Gastrocnemius medialis (tissue), 4 donors: ENCODE measurements around the gene CFAP92.

Source experiments
- POLR2A ChIP-seq, 2 donors: fragments of 450-650 bp; IDR thresholded peaks; one replicate each; pipeline ENCODE4 v1.6.1; 2017; ENCODE audit warnings: antibody characterized with exemption in 2 of 2, mild to moderate bottlenecking in 2 of 2, moderate library complexity in 2 of 2
- TF ChIP-seq, protein P1 (sequence below), 5 experiments: fragments of 450-650 bp in 3 of 5; fragments of 200-600 bp in 2 of 5; sonication (generic) in 2 of 5; IDR thresholded peaks in 4 of 5; conservative IDR thresholded peaks in 1 of 5; 1 replicate in 4 of 5; 2 replicates in 1 of 5; pipeline ENCODE4 v1.5.1; 2016 to 2019; ENCODE audit warnings: antibody characterized with exemption in 5 of 5, mild to moderate bottlenecking in 3 of 5, moderate library complexity in 3 of 5

DNA sequence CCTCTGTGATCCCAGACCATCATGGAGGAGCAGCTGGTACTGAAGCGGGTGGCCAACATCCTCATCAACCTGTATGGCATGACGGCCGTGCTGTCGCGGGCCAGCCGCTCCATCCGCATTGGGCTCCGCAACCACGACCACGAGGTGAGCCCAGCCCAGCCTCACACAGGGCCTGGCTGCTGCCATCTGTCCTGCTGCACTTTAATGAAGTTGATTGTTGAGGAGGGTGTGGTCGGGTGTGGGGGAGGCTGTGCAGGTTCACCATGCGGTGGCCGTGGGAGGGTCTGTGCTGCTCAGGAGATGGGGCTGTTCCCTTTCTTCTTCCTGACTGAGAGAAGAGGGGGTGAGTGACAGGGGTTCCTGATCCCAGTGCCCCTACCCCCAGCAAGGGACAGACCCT is 83.9 kb downstream of the CFAP92 start:
- TF ChIP-seq, protein P1, sequence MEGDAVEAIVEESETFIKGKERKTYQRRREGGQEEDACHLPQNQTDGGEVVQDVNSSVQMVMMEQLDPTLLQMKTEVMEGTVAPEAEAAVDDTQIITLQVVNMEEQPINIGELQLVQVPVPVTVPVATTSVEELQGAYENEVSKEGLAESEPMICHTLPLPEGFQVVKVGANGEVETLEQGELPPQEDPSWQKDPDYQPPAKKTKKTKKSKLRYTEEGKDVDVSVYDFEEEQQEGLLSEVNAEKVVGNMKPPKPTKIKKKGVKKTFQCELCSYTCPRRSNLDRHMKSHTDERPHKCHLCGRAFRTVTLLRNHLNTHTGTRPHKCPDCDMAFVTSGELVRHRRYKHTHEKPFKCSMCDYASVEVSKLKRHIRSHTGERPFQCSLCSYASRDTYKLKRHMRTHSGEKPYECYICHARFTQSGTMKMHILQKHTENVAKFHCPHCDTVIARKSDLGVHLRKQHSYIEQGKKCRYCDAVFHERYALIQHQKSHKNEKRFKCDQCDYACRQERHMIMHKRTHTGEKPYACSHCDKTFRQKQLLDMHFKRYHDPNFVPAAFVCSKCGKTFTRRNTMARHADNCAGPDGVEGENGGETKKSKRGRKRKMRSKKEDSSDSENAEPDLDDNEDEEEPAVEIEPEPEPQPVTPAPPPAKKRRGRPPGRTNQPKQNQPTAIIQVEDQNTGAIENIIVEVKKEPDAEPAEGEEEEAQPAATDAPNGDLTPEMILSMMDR (IDR thresholded peaks at IDR 0.05 in 4 of 5, conservative IDR thresholded peaks at IDR 0.05 in 1 of 5), result no peak
- no peak for TF ChIP-seq POLR2A (IDR thresholded peaks at IDR 0.05)
